ENCODE data around the gene ATP8A1.

- no peak for TF ChIP-seq CTCF (IDR thresholded peaks at IDR 0.05; ENCODE audit: low read depth, low read length, missing input control)
- TF ChIP-seq TAF1 (conservative IDR thresholded peaks at IDR 0.05): no peak
- TF ChIP-seq RAD21 (IDR thresholded peaks at IDR 0.05): no peak
- TF ChIP-seq YY1 (IDR thresholded peaks at IDR 0.05): no peak
- TF ChIP-seq ATF3 (IDR thresholded peaks at IDR 0.05): no peak
- no peak for TF ChIP-seq EGR1 (IDR thresholded peaks at IDR 0.05; ENCODE audit: low read depth in 2 of 2)
- TF ChIP-seq HNF4A (conservative IDR thresholded peaks at IDR 0.05): no peak
- no peak for TF ChIP-seq ZBTB33 (IDR thresholded peaks at IDR 0.05)
- TF ChIP-seq NR2F2 (IDR thresholded peaks at IDR 0.05): no peak
- TF ChIP-seq GABPA (IDR thresholded peaks at IDR 0.05 in 1 of 2, conservative IDR thresholded peaks at IDR 0.05 in 1 of 2): no peak
- no peak for TF ChIP-seq MAX (IDR thresholded peaks at IDR 0.05)
These were observed 39.9 kb downstream of the ATP8A1 start for GRCh38 chr4:42617030-42617429.
